Endothelial cell of umbilical vein (primary cell): Measurements from ENCODE around the gene PPIH. TPM values are rescaled to one million over a fixed set of nuclear protein-coding genes. Genes with fewer than 3 reads are reported as not detected.

Source experiments
- BruUV-seq: library from RNA; stranded (reverse); fragments of 400-500 nt; replicated peaks from 2 replicates; lab custom pipeline; 2021; lab: Mats Ljungman, UMichigan
- CTCF ChIA-PET: fragments of 300-600, 350-600 bp; sonication (Branson Sonifier 250); formaldehyde crosslinking; loops from one replicate; lab custom pipeline; 2021; ENCODE audit warnings: antibody characterized with exemption, inconsistent platforms; lab: Charles Lee
- POLR2A ChIA-PET: fragments of 300-600, 350-600 bp; sonication (Branson Sonifier 250); formaldehyde crosslinking; loops from one replicate; lab custom pipeline; 2021; ENCODE audit warnings: antibody characterized with exemption, inconsistent platforms; lab: Charles Lee
- DNase-seq: peaks from one replicate; pipeline ENCODE4 v3.0.0-alpha.2; 2011; ENCODE audit warnings: low read depth, low spot score
- FAIRE-seq: peaks from 2 replicates; lab custom pipeline; 2011; peaks lifted over from hg19 to GRCh38; lab: Jason Lieb, UNC
- H2AFZ ChIP-seq: 2 replicates; pipeline ENCODE4 v1.6.0; 2012; ENCODE audit warnings: low read depth, low read length, control low read depth, inconsistent platforms
- H3K27ac ChIP-seq: 2 replicates; pipeline ENCODE4 v1.5.1; 2011; ENCODE audit warnings: low read depth, mild to moderate bottlenecking, control low read depth, low read length, moderate library complexity; ENCODE audit not compliant: insufficient read depth
- H3K27me3 ChIP-seq, 2 experiments: 2 replicates each; pipeline versions ENCODE4 v1.6.0 to v1.6.1; 2011; ENCODE audit warnings: low read length in 2 of 2, mixed read lengths in 1 of 2; ENCODE audit not compliant: control insufficient read depth in 2 of 2, insufficient read depth in 2 of 2
- H3K36me3 ChIP-seq, 2 experiments: 2 replicates in 1 of 2; 3 replicates in 1 of 2; pipeline ENCODE4 v1.5.1; 2011; ENCODE audit warnings: low read length in 2 of 2, mild to moderate bottlenecking in 1 of 2, moderate library complexity in 1 of 2; ENCODE audit not compliant: control insufficient read depth in 2 of 2, insufficient read depth in 2 of 2; ENCODE audit errors: extremely low read depth in 1 of 2
- H3K4me1 ChIP-seq: 3 replicates; pipeline ENCODE4 v1.5.1; 2011; ENCODE audit warnings: mild to moderate bottlenecking, low read length; ENCODE audit not compliant: control insufficient read depth, insufficient read depth; ENCODE audit errors: extremely low read depth
- H3K4me2 ChIP-seq: 2 replicates; pipeline ENCODE4 v1.6.1; 2011; ENCODE audit warnings: low read length, control low read depth, mixed read lengths; ENCODE audit not compliant: insufficient read depth
- H3K4me3 ChIP-seq, 3 experiments: fragments of 200-600 bp in 1 of 3; sonication (generic), shearing (Covaris generic) in 1 of 3; replicated peaks in 1 of 3; 2 replicates each; pipeline ENCODE4 v1.5.1; 2011 to 2016; ENCODE audit warnings: control low read depth in 3 of 3, low read length in 3 of 3, mild to moderate bottlenecking in 2 of 3, inconsistent platforms in 1 of 3, low read depth in 1 of 3, moderate library complexity in 1 of 3; ENCODE audit not compliant: insufficient read depth in 1 of 3
- H3K79me2 ChIP-seq: 2 replicates; pipeline ENCODE4 v1.6.0; 2012; ENCODE audit warnings: low read length, inconsistent platforms; ENCODE audit not compliant: control insufficient read depth, insufficient read depth
- H3K9ac ChIP-seq: replicated peaks from 2 replicates; pipeline ENCODE3; 2011; ENCODE audit warnings: low read length, control low read depth; ENCODE audit not compliant: insufficient read depth; ENCODE audit errors: extremely low read depth
- H3K9me1 ChIP-seq: replicated peaks from 3 replicates; pipeline ENCODE4 v1.6.0; 2011; ENCODE audit warnings: mild to moderate bottlenecking, low read length; ENCODE audit not compliant: control insufficient read depth, insufficient read depth; ENCODE audit errors: extremely low read depth
- H3K9me3 ChIP-seq: replicated peaks from 2 replicates; pipeline ENCODE4 v1.5.1; 2012; ENCODE audit warnings: low read length, inconsistent platforms; ENCODE audit not compliant: control insufficient read depth, insufficient read depth
- H4K20me1 ChIP-seq: replicated peaks from 2 replicates; pipeline ENCODE3; 2011; ENCODE audit warnings: mild to moderate bottlenecking, low read length; ENCODE audit not compliant: control insufficient read depth, insufficient read depth; ENCODE audit errors: extremely low read depth
- CTCF ChIP-seq, 2 donors: IDR thresholded peaks; 1 replicate in 1 of 2; 2 replicates in 1 of 2; pipeline ENCODE4 v1.5.1; 2011; ENCODE audit warnings: low read length in 2 of 2, mild to moderate bottlenecking in 2 of 2, moderate library complexity in 2 of 2, control low read depth in 1 of 2, inconsistent platforms in 1 of 2, low read depth in 1 of 2; ENCODE audit not compliant: insufficient read depth in 1 of 2; ENCODE audit errors: extremely low read depth in 1 of 2
- EZH2 ChIP-seq: IDR thresholded peaks from 2 replicates; pipeline ENCODE4 v1.6.1; 2012; ENCODE audit warnings: borderline replicate concordance, low read depth, mild to moderate bottlenecking, moderate library complexity, low read length, inconsistent platforms; ENCODE audit not compliant: severe bottlenecking
- FOS ChIP-seq: IDR thresholded peaks from 2 replicates; pipeline ENCODE4 v1.6.1; 2011; ENCODE audit warnings: mild to moderate bottlenecking, low read length, moderate library complexity, borderline replicate concordance; ENCODE audit not compliant: insufficient read depth
- GATA2 ChIP-seq: IDR thresholded peaks from 2 replicates; pipeline ENCODE4 v1.7.0; 2011; ENCODE audit warnings: low read depth, mild to moderate bottlenecking, moderate library complexity, mixed read lengths, low read length; ENCODE audit not compliant: insufficient read length, insufficient read depth
- JUN ChIP-seq: IDR thresholded peaks from 2 replicates; pipeline ENCODE4 v1.6.1; 2011; ENCODE audit warnings: borderline replicate concordance, low read depth; ENCODE audit not compliant: insufficient read length, insufficient read depth
- MAX ChIP-seq: IDR thresholded peaks from 2 replicates; pipeline ENCODE4 v1.6.1; 2011; ENCODE audit not compliant: insufficient read depth, insufficient read length
- MYC ChIP-seq: IDR thresholded peaks from one replicate; pipeline ENCODE4 v1.6.1; 2011; ENCODE audit warnings: mild to moderate bottlenecking, low read depth, low read length
- POLR2A ChIP-seq: IDR thresholded peaks from 2 replicates; pipeline ENCODE4 v1.6.1; 2012; ENCODE audit warnings: low read depth, mild to moderate bottlenecking, control low read depth, low read length
- POLR2AphosphoS5 ChIP-seq: IDR thresholded peaks from 2 replicates; pipeline ENCODE4 v1.6.1; 2012; ENCODE audit warnings: low read depth, mild to moderate bottlenecking, control low read depth, low read length, moderate library complexity; ENCODE audit not compliant: insufficient read depth
- dilution Hi-C: fragments of 300-500 bp; cut with MboI; formaldehyde crosslinking; loops from one replicate; pipeline ENCODE4 v1.15.0; 2019; ENCODE audit warnings: low sequenced_read_pairs; ENCODE audit not compliant: extremely low pct_ligation_motif_present
- intact Hi-C: fragments of 100-400 bp; cut with micrococcal nuclease; formaldehyde crosslinking; loops from one replicate; pipeline ENCODE4 v1.10.0; 2022
- polyA plus RNA-seq, 4 experiments: library from polyadenylated mRNA; depleted of rRNA in 3 of 4; stranded (reverse) in 3 of 4; unstranded in 1 of 4; fragments of >200 nt; gene quantifications; 2 replicates each; pipeline versions ENCODE4 v1.2.1 to v1.2.3, GENCODE V29; 2011 to 2012; ENCODE audit warnings: missing spikeins in 1 of 4
- total RNA-seq: library from RNA; stranded (reverse); gene quantifications from 2 replicates; pipeline ENCODE4 v1.2.3, GENCODE V29; 2021

Gene PPIH
- total and polyA plus RNA-seq, 2 donors (not counting 3 experiments of a cell fraction or from before 2014, with no cell fraction given) = 52.1 to 55.2 TPM

GRCh38 chr1:42680055-42680454 lies 21.8 kb downstream of the PPIH start:
- TF ChIP-seq FOS (no peak), JUN (no peak), POLR2A (no peak), POLR2AphosphoS5 (no peak), EZH2 (no peak), MAX (no peak), CTCF (IDR thresholded peaks at IDR 0.05; ENCODE audit: extremely low read depth in 1 of 2, insufficient read depth in 1 of 2, low read depth in 1 of 2, low read length in 2 of 2) (no peak), GATA2 (no peak), MYC (no peak)
- Histone ChIP-seq H3K79me2 (peaks cover 35% of the 10 kb centered on the region), H3K9ac (no peak overlapping the region), H3K9me3 (no peaks in the 10 kb centered on the region), H3K4me1 (peaks cover 24% of the 10 kb centered on the region), H4K20me1 (peaks cover 4% of the 10 kb centered on the region), H3K9me1 (no peaks in the 10 kb centered on the region), H2AFZ (no peak overlapping the region), H3K27ac (no peak overlapping the region), H3K4me3 (no peak overlapping the region), H3K36me3 (no peaks in the 10 kb centered on the region), H3K4me2 (no peak overlapping the region), H3K27me3 (no peaks in the 10 kb centered on the region)
- FAIRE-seq = no peak
- dilution Hi-C loops (no loop called here), intact Hi-C loops (loop anchor here (10.0 kb wide), 1 partner anchor 345 kb away; the partner anchor contains the start of gene FOXJ3)
- no peak for DNase-seq
- POLR2A ChIA-PET = interaction anchor here (0.6 kb wide), 1 partner anchor 225 kb away, joined by 6 read pairs; no protein-coding TSS in a partner anchor
- no TSS peak for BruUV-seq
- CTCF ChIA-PET = interaction anchor here (0.9 kb wide), 1 partner anchor 11 kb away, joined by 3 read pairs; no protein-coding TSS in a partner anchor
